H9 (cell line): ENCODE data around the gene ONECUT3. TPM values are rescaled to one million over a fixed set of nuclear protein-coding genes. Genes with fewer than 3 reads are reported as not detected.

Source experiments
- DNase-seq: peaks from one replicate; pipeline ENCODE4 v3.0.0-alpha.2; 2017
- H2AFZ ChIP-seq: one replicate; pipeline ENCODE4 v1.6.1; 2013; ENCODE audit warnings: mild to moderate bottlenecking, low read length, control low read depth, moderate library complexity
- H2AK5ac ChIP-seq: 2 replicates; pipeline ENCODE4 v1.6.1; 2013; ENCODE audit warnings: low read length, control low read depth, mixed read lengths; ENCODE audit not compliant: insufficient read length
- H2BK120ac ChIP-seq: one replicate; pipeline ENCODE4 v1.6.1; 2013; ENCODE audit warnings: low read depth, mild to moderate bottlenecking, low read length, control low read depth, inconsistent platforms; ENCODE audit not compliant: poor library complexity, severe bottlenecking
- H2BK12ac ChIP-seq: 2 replicates; pipeline ENCODE4 v1.6.1; 2013; ENCODE audit warnings: low read length, control low read depth, mixed read lengths, low read depth; ENCODE audit not compliant: insufficient read length
- H2BK15ac ChIP-seq: 2 replicates; pipeline ENCODE4 v1.6.1; 2013; ENCODE audit warnings: low read depth, low read length, control low read depth
- H2BK20ac ChIP-seq: one replicate; pipeline ENCODE4 v1.6.1; 2013; ENCODE audit warnings: low read depth, mild to moderate bottlenecking, low read length, control low read depth, inconsistent platforms; ENCODE audit not compliant: poor library complexity, severe bottlenecking
- H2BK5ac ChIP-seq: 2 replicates; pipeline ENCODE4 v1.6.1; 2013; ENCODE audit warnings: low read length, control low read depth, mixed read lengths; ENCODE audit not compliant: insufficient read length
- H3K14ac ChIP-seq: 2 replicates; pipeline ENCODE4 v1.6.1; 2013; ENCODE audit warnings: low read length, control low read depth; ENCODE audit not compliant: insufficient read depth
- H3K18ac ChIP-seq: 2 replicates; pipeline ENCODE4 v1.6.1; 2013; ENCODE audit warnings: low read depth, mild to moderate bottlenecking, mixed read lengths, low read length, control low read depth; ENCODE audit not compliant: insufficient read length
- H3K23ac ChIP-seq: 2 replicates; pipeline ENCODE4 v1.6.1; 2013; ENCODE audit warnings: low read length, control low read depth, mixed read lengths, low read depth; ENCODE audit not compliant: insufficient read length
- H3K23me2 ChIP-seq: 2 replicates; pipeline ENCODE4 v1.6.1; 2013; ENCODE audit warnings: low read depth, mild to moderate bottlenecking, mixed read lengths, low read length, control low read depth; ENCODE audit not compliant: insufficient read length, poor library complexity, severe bottlenecking
- H3K27ac ChIP-seq: 2 replicates; pipeline ENCODE4 v1.5.1; 2013; ENCODE audit warnings: low read length, control low read depth, mixed read lengths, low read depth; ENCODE audit not compliant: insufficient read length
- H3K27me3 ChIP-seq: 2 replicates; pipeline ENCODE4 v1.6.1; 2013; ENCODE audit warnings: low read length, control low read depth, inconsistent platforms; ENCODE audit not compliant: insufficient read depth
- H3K4ac ChIP-seq: 2 replicates; pipeline ENCODE4 v1.6.1; 2013; ENCODE audit warnings: low read depth, mild to moderate bottlenecking, control low read depth, inconsistent platforms, low read length, moderate library complexity
- H3K4me1 ChIP-seq: 2 replicates; pipeline ENCODE4 v1.6.1; 2013; ENCODE audit warnings: low read length, control low read depth, inconsistent platforms; ENCODE audit not compliant: insufficient read depth
- H3K4me2 ChIP-seq: 2 replicates; pipeline ENCODE4 v1.6.1; 2013; ENCODE audit warnings: low read length, control low read depth, mixed read lengths; ENCODE audit not compliant: insufficient read length, insufficient read depth
- H3K56ac ChIP-seq: 2 replicates; pipeline ENCODE4 v1.6.1; 2013; ENCODE audit warnings: low read depth, mild to moderate bottlenecking, mixed read lengths, low read length, control low read depth; ENCODE audit not compliant: insufficient read length
- H3K79me1 ChIP-seq: 2 replicates; pipeline ENCODE4 v1.6.1; 2013; ENCODE audit warnings: low read depth, mild to moderate bottlenecking, moderate library complexity, low read length, control low read depth, inconsistent platforms; ENCODE audit not compliant: insufficient read depth, poor library complexity, severe bottlenecking
- H3K79me2 ChIP-seq: 2 replicates; pipeline ENCODE4 v1.6.1; 2013; ENCODE audit warnings: low read length, control low read depth, inconsistent platforms; ENCODE audit not compliant: insufficient read depth
- H3K9ac ChIP-seq: 2 replicates; pipeline ENCODE4 v1.6.1; 2013; ENCODE audit warnings: low read length, control low read depth, mixed read lengths; ENCODE audit not compliant: insufficient read length; ENCODE audit errors: extremely low read depth
- H3K9me3 ChIP-seq: one replicate; pipeline ENCODE4 v1.6.1; 2013; ENCODE audit warnings: low read depth, low read length, inconsistent platforms; ENCODE audit not compliant: control insufficient read depth
- H3T11ph ChIP-seq: one replicate; pipeline ENCODE4 v1.6.1; 2013; ENCODE audit warnings: mild to moderate bottlenecking, low read length, control low read depth, inconsistent platforms
- H4K20me1 ChIP-seq: one replicate; pipeline ENCODE4 v1.6.1; 2013; ENCODE audit not compliant: control insufficient read depth, insufficient read length, insufficient read depth
- H4K5ac ChIP-seq: 2 replicates; pipeline ENCODE4 v1.6.1; 2013; ENCODE audit warnings: low read depth, mild to moderate bottlenecking, mixed read lengths, low read length, control low read depth; ENCODE audit not compliant: insufficient read length
- H4K8ac ChIP-seq: replicated peaks from 2 replicates; pipeline ENCODE4 v1.6.1; 2013; ENCODE audit warnings: low read length, control low read depth, mixed read lengths, low read depth; ENCODE audit not compliant: insufficient read length
- H4K91ac ChIP-seq: 2 replicates; pipeline ENCODE4 v1.6.1; 2013; ENCODE audit warnings: low read depth, mild to moderate bottlenecking, moderate library complexity, mixed read lengths, low read length, control low read depth; ENCODE audit not compliant: insufficient read length
- H3K27ac Mint-ChIP-seq, 3 experiments: 2 replicates in 2 of 3; 3 replicates in 1 of 3; pipeline ENCODE4 v1.8.0; 2020 to 2021; ENCODE audit warnings: mixed read lengths in 3 of 3, mild to moderate bottlenecking in 1 of 3, moderate library complexity in 1 of 3
- H3K27me3 Mint-ChIP-seq: 2 replicates; pipeline ENCODE4 v1.8.0; 2021; ENCODE audit warnings: low read depth, mild to moderate bottlenecking, moderate library complexity, mixed read lengths
- H3K36me3 Mint-ChIP-seq, 3 experiments: 2 replicates in 2 of 3; 3 replicates in 1 of 3; pipeline ENCODE4 v1.8.0; 2020 to 2021; ENCODE audit warnings: low read depth in 3 of 3, mixed read lengths in 3 of 3; ENCODE audit not compliant: insufficient read depth in 1 of 3
- H3K4me1 Mint-ChIP-seq, 2 experiments: 2 replicates each; pipeline ENCODE4 v1.8.0; 2020; ENCODE audit warnings: mixed read lengths in 2 of 2
- H3K4me3 Mint-ChIP-seq, 2 experiments: 2 replicates in 1 of 2; 3 replicates in 1 of 2; pipeline ENCODE4 v1.8.0; 2020 to 2021; ENCODE audit warnings: mild to moderate bottlenecking in 2 of 2, mixed read lengths in 2 of 2, moderate library complexity in 1 of 2
- H3K9me3 Mint-ChIP-seq, 2 experiments: 2 replicates in 1 of 2; 3 replicates in 1 of 2; pipeline ENCODE4 v1.8.0; 2020; ENCODE audit warnings: mild to moderate bottlenecking in 2 of 2, mixed read lengths in 2 of 2, moderate library complexity in 1 of 2
- CTCF ChIP-seq: fragments of 200-600 bp; sonication (generic); conservative IDR thresholded peaks from 3 replicates; pipeline ENCODE4 v1.8.0; 2021; ENCODE audit warnings: antibody characterized with exemption, mild to moderate bottlenecking
- WGBS: extraction: QIAGEN DNeasy Blood & Tissue Kit; methylation state at CpG from one replicate; pipeline ENCODE4 v1.1.7; 2013; ENCODE audit warnings: missing lambda C conversion rate, low lambda C conversion rate, mixed read lengths; ENCODE audit not compliant: insufficient read length; ENCODE audit errors: extremely low coverage; 5-methylcytosine and 5-hydroxymethylcytosine counted together
- total RNA-seq: library from RNA; stranded (reverse); gene quantifications from 2 replicates; pipeline ENCODE4 v1.2.1, GENCODE V29; 2021

Gene ONECUT3
- total RNA-seq, 1 experiment from 2014 or later = 0.04 TPM

DNA sequence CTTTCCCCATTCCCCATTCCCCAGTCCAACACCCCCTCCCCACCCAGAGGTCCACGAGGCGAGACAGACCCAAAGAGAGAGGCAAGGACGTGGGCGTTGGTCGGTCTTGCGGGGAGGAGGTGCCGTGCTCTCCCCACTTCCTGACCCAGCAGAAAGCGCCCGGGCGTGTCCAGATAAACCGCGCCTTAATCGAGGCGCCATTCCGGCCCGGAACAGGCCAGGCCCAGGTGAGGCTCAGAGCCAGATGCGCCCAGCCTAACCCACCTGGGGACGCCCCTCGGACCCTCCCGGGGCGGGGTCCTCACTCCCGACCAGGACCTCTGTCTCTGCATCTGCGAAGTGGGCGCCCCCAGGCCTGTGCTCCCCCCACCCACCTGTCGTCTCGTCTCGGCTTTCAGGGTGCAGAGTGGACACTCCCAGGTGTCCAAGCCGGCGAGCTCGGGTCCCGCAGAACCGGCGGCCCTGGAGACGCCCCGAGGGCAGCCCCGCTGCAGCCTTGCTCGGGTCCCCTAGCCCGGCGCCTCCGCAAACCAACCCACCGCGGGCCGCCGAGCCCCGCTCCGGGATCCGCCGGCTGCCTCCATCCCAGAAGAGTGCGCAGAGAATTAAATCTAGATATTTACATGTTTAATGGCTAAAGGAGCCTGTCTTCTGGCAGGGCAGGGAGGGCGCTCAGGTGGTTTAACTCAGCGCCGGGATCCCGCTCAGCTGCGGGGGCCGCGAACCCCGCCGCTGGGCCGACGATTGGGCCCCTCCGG, 5.0 kb upstream of the ONECUT3 start:
- Histone ChIP-seq H4K91ac (no peak overlapping the region), H3K27me3 (peaks cover 75% of the 10 kb centered on the region), H3K27ac (no peak overlapping the region), H2AK5ac (no peak overlapping the region), H3K23ac (no peak overlapping the region), H2AFZ (no peak overlapping the region), H4K8ac (no peak overlapping the region), H3K9me3 (no peaks in the 10 kb centered on the region), H3K18ac (no peak overlapping the region), H3K79me1 (no peaks in the 10 kb centered on the region), H4K20me1 (no peaks in the 10 kb centered on the region), H2BK12ac (no peak overlapping the region), H2BK120ac (no peak overlapping the region), H2BK5ac (no peak overlapping the region), H3K56ac (no peak overlapping the region), H3K9ac (no peak overlapping the region), H3K4me1 (no peaks in the 10 kb centered on the region; the same call in 1 of the 2 replicates), H3T11ph (no peak overlapping the region), H3K4ac (no peak overlapping the region), H2BK15ac (no peak overlapping the region), H3K23me2 (peaks cover 22% of the 10 kb centered on the region), H3K14ac (no peak overlapping the region; the same call in 1 of the 2 replicates), H2BK20ac (no peak overlapping the region), H3K79me2 (no peaks in the 10 kb centered on the region), H3K4me2 (peak overlapping the region; percentile 52), H4K5ac (no peak overlapping the region)
- H3K27ac Mint-ChIP-seq = no peak overlapping the region
- H3K4me3 Mint-ChIP-seq = peak overlapping the region; percentile 51 to 83
- H3K9me3 Mint-ChIP-seq = no peaks in the 10 kb centered on the region; a peak in 2 of 5 replicates
- no CpG with 5 or more reads among the region's 61 CpGs for WGBS
- no peak for TF ChIP-seq CTCF
- DNase-seq = no peak
- H3K27me3 Mint-ChIP-seq = peaks cover 95% of the 10 kb centered on the region
- H3K36me3 Mint-ChIP-seq = no peaks in the 10 kb centered on the region
- H3K4me1 Mint-ChIP-seq = peaks cover 9 to 22% of the 10 kb centered on the region in 2 experiments
